Fibroblast of skin of left biceps (primary cell): ENCODE results near the gene VAV1.
A peak's percentile ranks its signal among the peaks of the same experiment; 100 is the strongest.
"Not testable (repeated sequence)": the region's sequence is repeated elsewhere in the genome, so short reads cannot be mapped to it uniquely, and the experiment has no call there.

Source experiments
- DNase-seq, 2 experiments: peaks; one replicate each; pipeline ENCODE4 v3.0.0-alpha.2; 2013; ENCODE audit warnings: low read depth in 2 of 2

VAV1 gene

DNA sequence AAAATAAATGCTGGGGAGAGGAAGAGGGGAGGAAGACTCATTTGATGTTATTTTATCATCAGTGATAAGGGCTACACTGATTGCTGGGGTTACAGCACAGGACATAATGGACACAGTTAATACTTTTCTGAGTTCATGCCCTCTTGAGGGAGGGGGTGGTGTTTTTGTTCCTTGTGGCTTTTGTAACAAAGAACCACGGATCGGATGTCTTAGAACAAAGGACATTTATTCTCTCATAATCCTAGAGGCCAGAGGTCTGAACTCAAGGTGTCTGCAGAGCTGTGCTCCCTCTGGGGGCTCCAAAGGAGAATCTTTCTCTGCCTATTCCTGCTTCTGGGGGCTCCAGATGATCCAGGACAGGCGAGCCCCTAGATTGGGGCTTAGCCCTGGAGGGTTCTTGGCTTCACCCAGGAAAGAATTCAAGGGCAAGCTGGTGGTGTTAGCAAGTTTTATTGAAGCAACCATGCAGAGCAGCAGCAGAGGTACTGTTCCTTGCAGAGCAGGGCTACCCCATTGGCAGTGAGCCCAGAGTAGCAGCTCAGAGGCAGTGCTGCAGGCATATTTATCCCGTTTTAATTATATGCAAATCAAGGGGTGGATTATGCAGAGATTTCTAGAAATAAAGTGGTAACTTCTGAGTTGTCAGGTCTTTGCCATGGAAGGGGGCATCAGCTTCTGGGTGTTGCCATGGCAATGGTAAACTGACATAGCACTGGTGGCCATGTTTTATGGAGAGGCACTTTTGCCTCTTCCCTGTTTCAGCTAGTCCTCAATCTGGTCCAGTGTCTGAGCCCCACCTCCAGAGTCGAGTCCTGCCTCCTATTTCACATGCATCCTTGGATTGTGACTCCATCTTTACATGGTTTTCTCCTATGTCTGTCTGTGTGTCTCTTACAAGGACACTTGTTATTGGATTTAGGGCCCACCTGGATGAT is 18.0 kb downstream of the VAV1 start:
- DNase-seq = no peak

DNA sequence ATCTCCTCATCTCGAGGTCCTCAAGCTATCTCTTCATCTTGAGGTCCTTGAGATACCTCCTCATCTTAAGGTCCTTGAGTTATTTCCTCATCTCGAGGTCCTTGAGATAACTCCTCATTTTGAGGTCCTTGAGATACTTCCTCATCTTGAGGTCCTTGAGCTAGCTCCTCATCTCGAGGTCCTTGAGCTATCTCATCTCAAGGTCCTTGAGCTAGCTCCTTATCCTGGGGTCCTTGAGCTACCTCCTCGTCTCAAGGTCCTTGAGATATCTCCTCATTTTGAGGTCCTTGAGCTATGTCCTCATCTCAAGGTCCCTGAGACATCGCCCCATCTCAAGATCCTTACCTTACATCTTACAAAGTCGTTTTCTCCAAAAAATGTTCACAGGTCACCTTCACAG is 18.7 kb downstream of the VAV1 start:
- no peak for DNase-seq

DNA sequence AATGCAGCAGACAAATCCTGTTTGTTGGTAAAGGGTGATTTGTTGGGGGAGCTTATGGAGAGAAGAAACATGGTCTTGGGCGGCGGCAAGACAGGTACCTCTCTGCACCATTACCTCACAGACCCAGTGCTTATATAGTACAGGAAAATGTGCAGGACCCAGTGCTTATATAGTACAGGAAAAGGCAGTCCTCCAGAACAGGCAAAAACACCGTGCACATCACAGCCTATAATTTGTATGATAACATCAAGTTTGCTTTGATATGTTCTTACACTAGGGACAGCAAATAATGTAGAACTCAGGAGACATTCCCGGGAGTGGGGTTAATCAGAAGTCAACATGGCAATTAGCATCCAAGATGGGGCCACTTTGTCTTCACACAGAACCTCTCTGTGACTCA is 20.9 kb downstream of the VAV1 start:
- DNase-seq = no peak

DNA sequence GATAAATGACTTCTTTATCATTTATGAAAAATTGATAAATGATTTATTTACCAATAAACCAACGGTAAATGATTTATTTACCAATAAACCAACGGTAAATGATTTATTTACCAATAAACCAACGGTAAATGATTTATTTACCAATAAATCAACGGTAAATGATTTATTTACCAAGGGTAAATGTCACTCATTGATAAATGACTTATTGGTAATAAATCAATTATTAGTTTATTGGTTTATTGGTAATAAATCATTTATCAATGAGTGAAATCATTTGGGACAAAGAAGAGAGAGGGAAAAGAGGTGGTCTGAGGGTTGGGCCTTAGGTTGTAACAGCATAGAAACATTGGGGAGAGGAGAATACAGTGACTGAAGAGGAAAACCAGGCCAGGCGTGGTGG is 21.5 kb downstream of the VAV1 start:
- DNase-seq = no peak

DNA sequence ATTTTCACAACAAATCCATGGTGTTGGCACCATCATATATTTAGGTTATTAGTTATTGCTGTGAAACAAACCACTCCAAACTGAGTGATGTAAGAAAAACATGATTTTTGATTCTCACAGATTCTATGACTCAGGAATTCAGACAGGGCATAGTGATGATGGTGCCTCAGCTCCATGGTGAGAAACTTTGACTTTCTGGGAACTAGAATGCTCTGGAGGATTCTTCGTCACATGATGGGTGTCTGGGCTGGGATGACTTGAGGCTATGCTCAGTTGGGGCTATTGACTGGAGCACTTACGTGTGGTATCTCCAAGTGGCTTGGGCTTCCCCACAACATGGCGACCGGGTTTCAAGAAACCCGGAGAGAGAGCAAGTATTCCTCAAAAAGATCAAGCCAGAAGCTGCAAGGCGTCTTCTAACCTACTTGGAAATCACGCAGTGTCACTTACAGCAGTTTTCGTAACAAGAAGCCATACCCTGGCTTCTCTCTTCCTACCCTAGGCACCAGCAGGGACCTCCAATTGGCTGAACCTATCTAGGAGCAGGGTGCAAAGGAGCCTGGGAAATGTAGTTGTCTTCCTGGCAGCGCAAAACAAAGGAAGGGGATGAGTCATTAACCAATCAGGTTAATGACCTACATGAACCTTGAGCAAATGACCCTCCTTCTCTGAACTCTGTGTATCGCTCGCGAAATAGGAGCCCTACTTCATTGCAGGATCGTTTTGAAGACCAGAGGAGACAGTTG is 22.4 kb downstream of the VAV1 start:
- DNase-seq = no peak

DNA sequence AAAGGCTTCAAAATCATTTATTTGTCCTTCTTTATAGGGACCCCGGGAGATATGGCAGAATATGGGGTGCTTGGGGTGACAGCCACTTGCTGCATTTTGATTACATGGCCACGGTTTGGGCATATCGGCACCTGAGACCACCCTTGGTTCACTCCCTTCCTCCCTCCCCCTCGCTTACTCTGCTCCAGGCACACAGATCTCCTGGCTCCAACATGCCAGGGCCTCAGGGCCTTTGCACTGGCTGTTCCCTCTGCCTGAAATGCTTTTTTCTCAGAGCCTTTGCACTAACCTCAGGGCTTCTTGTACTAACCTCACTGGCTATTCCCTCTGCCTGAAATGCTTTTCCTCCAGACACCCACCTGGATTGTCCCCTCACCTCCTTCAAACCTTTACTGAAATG is 23.8 kb downstream of the VAV1 start:
- no peak for DNase-seq

DNA sequence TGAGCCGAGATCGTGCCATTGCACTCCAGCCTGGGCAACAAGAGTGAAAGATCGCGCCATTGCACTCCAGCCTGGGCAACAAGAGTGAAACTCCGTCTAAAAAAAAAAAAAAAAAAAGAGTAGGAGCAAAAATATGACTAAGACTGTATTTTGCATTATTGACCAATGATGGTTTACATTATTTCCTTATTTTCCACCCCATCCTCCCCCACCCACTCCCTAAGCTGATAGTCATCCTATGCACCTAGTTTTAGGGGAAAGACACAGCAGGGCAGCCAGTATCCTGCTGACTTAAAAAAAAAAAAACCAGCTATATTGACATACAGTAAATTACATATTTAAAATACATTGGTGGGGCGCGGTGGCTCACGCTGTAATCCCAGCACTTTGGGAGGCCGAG is 25.1 kb downstream of the VAV1 start:
- no peak for DNase-seq

DNA sequence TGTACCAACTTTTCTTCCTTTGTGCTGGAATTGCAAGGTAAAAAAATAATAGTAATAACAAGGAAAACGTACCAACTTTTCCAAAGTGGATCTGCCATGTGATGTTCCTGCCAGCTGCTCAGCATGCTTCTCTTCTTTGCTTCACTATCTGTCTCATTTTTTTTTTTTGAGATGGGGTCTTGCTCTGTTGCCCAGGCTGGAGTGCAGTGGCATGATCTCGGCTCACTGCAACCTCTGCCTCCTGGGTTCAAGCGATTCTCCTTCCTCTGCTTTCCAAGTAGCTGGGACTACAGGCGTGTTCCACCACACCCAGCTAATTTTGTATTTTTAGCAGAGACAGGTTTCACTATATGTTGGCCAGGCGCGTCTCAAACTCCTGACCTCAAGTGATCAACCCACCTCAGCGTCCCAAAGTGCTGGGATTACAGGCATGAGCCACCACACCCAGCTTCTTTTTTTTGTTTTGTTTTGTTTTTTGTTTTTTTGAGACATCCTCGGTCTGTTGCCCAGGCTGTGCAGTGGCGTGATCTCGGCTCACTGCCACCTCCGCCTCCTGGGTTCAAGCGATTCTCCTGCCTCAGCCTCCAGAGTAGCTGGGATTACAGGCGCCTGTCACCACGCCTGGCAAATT is 27.8 kb downstream of the VAV1 start:
- DNase-seq = not testable (repeated sequence)

DNA sequence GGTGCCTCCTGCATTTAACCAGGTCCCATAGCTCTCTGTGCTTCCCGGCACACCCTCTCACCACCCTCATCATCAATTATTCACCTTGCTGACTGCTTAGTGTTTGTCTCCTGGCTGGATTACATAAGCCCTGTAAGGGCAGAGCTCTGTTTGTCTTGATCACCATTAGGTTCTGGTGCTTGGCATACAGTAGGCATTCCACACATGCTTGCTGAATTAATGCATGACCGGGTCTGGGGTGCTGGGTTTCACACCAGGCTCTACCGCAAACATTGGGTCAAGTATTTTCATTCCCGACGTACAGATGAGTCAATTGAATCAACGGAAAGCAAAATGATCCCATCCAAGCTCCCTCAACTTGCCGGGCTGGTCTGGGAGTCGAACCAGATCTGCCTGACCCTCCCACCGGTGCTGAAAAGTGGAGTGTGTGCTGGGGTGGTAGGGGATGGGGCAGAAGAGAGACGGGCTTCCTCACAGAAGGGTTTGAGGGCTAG is 28.5 kb downstream of the VAV1 start:
- DNase-seq = peak in 1 of 2 experiments; percentile 5

DNA sequence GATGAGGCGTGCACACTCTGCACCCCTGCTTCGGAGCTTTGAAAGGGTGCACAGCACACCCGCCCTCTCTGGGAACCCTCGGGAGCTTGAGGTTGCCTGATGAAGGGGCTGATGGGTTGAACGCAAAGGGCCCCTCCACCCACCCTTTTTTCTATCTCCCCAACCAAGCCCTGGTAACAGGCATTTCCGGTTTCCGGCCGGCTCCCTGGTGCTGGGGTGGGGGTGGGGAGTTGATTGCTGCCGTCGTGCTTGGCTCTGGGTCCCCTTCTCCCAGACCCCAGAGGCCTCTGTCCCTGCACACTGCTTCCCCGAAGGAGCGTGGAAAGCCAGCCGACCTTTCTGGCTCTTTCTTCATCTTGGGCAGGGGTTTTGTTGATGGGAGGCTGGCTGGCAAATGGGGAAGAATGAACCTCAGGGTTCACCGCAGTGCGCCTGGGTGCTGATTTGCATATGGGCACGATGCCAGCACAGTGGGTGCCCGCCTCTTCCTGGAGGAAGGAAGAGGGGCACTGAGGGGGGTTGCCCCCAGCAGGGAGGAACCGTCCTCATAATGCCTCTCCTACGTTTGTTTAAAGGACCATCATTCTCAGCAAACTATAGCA is 29.1 kb downstream of the VAV1 start:
- DNase-seq = no peak

DNA sequence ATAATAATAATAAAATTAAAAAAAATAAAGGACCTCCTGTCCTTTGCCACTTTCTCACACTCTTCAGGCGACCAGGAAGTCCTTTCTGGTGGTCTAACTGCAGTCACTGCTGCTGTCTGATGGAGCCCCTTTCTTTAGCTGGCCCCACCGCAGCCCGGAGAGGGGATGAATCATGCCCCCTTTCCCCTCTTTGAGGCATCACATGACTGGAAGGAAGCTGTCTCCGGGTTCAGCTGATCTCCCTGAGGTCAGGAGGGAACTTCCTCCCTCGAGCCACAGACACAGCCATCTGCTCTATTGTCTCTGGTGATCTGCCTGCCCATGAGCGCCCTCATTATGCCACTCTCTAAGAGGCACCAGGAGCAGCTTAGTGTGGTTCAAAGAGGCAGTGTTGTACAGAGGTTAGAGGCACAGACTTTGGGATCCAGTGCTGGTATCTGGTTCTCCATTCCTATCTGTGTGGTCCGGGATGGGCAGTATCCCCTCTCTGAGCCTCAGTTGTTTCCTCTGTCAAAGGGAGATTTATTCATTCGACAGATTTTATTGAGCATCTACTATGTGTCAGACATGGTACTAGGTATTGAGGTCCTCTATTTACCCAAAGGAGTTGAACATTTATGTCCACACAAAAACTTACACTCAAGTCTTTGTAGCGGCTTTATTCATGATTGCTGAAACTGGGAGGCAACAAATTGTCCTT is 30.0 kb downstream of the VAV1 start:
- DNase-seq = no peak

DNA sequence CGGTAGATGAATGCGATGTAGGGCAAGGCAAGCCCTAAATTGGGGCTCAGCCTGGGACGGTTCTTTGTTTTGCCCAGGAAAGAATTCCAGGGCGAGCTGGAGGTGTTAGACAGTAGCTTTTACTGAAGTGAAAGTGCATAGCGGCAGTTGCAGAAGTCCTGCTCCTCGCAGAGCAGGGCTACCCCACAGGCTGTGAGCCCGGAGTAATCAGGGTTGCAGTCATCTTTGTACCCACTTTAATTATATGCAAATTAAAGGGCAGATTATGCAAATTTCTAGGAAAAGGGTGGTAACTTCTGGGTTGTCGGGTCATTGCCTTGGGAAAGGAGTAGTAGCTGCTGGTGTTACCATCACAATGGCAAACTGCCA is 30.5 kb downstream of the VAV1 start:
- DNase-seq = no peak

DNA sequence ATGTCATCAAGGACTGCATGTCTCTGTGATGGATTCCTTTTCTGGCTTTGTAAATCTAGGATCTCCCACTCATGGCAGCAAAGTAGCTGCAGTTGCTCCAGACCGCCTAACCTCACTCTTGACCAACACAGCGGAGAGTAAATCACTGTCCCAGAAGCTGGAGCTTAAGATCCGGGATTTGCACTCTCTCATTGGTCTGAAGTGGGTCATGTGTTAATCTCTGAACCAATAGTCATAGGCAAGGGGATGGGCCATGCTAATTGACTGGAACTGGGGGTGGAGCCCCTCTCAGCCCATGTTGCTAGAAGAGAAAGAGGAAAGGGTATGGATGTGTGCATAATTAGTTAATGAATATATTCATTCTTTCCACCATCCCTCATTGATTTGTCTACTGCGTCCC is 34.0 kb downstream of the VAV1 start:
- DNase-seq = no peak

DNA sequence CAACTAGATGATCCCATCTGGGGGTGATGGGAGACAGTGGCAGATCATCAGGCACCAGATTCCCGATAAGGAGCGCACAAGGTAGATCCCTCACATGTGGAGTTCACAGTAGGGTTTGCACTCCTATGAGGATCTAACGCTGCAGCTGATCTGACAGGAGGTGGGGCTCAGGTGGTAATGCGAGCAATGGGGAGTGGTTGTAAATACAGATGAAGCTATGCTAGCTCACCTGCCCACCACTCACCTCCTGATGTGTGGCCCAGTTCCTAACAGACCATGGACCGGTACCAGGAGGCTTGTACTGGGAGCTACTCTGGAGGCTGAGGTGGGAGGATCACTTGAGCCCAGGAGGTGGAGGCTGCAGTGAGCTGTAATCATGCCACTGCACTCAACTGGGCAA is 34.8 kb downstream of the VAV1 start:
- no peak for DNase-seq

DNA sequence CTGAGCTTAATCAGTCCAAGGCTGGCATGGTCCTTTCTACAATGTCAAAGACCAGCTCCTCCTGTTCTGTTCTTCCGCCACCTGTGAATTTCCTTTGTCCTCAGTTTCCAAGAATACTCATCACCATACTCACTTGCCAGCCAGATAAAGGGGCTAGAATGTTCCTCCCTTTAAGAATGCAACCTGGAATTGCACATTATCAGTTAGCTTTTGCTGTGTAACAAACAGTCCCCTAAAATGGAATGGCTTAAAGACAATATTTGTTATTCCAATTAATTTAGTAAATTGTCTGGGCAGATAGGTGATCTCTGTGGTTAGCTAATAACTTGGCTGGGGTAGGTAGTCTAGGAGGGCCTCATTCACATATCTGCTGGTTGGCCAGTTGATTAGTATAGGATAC is 36.0 kb downstream of the VAV1 start:
- DNase-seq = no peak

DNA sequence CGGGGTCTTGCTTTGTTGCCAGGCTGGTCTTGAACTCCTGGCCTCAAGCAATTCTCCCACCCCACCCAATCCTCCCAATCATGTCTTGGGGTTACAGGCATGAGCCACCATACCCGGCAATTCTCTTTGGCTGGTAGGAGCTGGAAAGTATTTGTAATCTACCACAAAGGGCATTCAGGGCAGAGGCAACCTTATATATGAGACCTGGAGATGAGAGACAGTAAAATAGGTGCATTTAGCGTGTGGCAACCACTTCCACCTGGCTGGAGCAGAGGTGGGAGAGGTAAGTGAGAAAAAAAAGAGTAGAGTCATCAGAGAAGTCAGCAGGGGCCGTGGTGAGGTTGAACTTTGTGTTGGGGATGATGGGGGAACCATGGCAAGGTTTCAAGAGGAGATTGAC is 36.8 kb downstream of the VAV1 start:
- DNase-seq = no peak

DNA sequence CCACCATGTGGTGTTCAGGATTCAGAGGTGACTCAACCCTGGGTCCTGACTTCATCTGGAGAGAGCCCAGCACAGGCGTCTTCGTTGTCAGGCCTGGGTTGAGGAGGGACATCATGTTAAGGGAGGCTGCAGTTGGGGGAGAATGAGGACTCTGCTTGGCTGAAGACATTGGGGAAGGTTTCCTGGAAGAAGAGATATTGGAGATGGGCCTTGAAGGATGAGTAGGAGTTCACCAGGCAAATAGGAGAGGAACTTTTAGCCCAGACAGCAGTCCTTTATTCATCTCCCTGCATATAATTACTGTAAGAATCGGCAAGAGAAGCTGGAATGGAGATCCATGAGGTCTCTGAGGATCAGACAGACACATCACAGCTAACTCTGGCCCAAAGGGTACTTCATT is 38.9 kb downstream of the VAV1 start:
- DNase-seq = no peak

DNA sequence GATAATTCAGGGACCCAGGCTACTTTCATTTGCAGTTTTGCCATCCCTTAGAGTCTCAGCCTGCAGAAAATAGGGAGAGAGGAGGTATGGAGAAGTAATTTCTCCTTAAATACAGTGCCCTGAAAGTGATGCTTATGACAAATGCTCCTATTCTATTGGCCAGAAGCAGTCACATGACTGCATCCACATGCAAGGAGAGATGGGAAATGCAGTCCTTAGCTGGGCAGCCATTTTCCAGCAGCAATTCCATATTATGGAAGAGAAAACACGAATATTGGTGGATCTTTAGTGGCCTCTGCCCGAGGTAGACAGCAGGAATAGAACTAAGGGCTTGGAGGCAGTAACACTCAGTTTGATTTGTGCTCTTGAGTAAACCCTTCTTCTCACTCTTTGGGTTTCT is 39.4 kb downstream of the VAV1 start:
- no peak for DNase-seq

DNA sequence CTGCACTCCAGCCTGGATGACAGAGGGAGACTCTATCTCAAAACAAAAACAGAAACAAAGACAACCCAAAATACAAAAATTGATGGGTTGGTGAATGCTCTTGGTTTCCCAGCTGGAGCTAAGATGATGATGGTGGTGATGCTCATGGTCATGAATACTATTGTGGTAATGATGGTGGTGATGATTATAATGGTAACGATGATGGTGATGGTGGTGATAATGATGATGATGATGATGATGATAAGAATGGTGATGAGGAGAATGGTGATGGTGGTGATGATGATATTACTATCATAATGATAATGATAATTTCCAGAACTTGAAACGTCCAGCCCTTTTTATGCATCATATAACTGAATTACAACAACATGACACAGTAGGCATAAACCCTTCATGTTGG is 40.1 kb downstream of the VAV1 start:
- no peak for DNase-seq

DNA sequence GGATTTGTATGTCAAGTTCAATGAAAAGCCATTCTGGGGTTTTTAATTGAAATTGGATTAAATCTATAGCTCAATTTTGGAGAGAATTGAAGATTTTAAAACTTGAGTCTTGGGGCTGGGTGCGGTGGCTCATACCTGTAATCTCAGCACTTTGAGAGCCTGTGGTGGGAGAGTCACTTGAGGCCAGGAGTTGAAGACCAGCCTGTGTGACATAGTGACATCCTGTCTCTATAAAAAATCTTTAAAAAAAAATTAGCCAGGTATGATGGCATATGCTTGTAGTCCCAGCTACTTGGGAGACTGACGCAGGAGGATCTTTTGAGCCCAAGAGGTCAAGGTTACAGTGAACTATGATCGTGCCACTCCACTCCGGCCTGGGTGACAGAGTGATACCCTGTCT is 41.2 kb downstream of the VAV1 start:
- DNase-seq = no peak

DNA sequence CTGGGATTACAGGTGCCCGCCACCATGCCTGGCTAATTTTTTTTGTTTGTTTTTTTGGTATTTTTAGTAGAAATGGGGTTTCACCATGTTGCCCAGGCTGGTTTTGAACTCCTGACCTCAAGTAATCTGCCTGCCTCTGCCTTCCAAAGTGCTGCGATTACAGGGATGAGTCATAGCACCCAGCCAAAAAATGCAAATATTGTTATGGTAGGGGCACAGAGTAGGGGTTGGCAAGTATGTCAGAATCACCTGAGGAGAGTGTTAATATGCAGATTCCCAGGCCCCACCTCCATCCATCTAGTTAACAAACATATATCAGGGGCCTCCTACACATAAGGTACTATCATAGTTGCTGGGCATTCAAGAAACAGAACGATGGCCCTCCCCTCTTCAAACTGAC is 44.7 kb downstream of the VAV1 start:
- DNase-seq = no peak

DNA sequence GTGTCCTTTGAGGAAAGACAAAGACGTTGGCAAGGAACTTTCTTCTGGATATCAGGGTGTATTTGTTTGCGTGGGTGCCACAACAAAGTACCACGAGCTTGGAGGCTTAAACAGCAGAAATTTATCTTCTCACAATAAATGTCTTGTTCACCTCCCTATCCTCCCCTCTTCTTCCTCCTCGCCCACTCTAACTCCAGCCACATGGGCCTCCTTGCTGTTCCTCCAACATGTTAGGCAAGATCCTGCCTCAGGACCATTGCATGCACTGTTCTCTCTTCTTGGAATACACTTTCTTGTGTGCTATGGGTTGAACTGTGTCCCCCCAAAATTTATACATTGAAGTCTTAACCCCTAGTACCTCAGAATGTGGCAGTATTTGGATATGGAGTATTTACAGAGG is 45.7 kb downstream of the VAV1 start:
- no peak for DNase-seq
